ENCODE data around the gene SERPINB1. TPM values are rescaled to one million over a fixed set of nuclear protein-coding genes. Genes with fewer than 3 reads are reported as not detected.

The SERPINB1 gene
- total RNA-seq, 1 experiment from 2014 or later, result 73.2 TPM

DNA sequence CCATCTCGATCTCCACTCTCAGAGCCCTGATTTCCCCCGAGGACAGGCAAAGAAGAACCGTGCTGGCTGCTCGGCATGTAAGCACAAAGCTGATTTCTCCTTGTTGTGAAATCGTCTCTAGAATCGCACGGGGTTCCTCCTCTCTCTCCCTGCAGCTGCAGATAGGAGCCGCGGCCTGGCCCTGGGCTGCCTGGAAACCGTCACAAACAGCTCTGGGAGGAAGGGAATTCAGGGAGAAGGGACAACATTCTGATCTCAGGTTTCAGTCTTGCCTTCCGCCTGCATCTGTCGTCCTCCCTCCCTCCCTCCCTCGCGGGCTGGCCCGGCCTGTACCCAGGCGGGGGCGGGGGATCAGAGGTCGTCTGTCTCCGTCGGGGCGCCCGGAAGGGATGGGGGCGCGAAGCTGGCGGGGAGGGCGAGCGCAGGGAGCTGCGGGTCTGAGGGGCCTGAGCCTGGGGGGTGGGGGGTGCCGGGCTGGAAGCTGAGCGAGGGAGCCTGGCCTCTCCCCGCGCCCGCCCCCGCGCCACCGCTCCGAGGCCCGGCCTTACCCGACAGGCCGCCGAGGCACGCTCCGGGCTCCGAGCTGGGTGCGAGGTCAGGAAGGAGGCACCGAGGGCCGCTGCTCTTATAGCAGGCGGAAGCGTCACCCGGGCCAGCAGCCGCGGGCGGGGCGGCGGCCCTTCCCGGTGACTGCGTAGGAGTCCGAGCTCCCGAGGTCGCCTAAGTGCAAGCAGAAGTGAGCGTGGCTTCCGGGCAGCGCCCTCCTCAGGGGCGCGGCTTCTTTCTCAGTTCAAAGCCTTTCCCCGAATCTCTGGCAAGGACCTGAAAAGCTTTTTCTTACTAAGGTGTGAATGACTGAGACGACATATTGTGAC is at the start of gene SERPINB1 (continued):
- TF ChIP-seq TCF7L2 (IDR thresholded peaks at IDR 0.05; ENCODE audit: borderline replicate concordance, extremely low read depth, insufficient read depth, insufficient read length) (peak; percentile 84), CBX3 (IDR thresholded peaks at IDR 0.05; ENCODE audit: low read depth) (no peak), CTCF (IDR thresholded peaks at IDR 0.05 in 2 of 3, conservative IDR thresholded peaks at IDR 0.05 in 1 of 3; ENCODE audit: borderline replicate concordance in 1 of 3, insufficient read depth in 1 of 3, low read depth in 2 of 3, low read length in 2 of 3) (no peak)

DNA sequence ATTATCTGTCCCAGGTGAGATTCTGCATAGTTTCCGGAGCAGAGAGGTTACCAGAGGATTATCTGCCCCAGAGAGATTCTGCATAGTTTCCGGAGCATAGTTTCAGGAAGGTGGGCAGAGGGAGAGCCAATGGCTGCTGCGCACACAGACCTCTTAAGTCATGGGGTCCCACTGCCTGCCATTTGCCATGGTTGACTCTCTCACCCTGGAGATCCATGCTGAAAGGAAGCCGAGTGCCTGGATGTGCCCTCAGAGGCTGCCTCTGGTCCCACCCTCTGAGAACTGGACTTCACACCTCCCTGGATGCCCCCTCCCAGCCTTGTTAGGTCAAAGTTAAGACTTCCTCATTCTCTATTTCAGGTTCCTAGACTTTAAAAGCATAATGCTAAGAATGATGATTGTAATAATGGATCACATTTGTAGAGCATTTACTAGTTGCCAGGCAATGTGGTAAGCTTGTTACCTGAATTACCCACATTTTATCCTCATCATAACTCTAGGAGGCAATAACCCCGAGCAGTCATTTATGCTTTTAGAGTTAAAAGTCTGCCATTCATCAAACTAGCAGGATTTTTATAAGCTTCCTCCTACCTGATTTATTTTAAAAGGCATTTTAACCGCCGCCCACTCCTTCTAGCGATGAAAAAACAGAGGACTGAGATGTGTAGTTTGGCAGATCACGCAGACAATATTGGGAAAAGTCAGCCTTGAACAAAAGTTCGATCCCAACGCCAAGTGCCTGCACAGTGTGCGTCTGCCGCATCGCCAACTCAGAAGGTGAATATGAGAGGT is 49.5 kb upstream of the SERPINB1 start:
- Histone ChIP-seq H3K4me1 (ENCODE audit: control insufficient read depth in 1 of 2, insufficient read depth in 2 of 2, low read length in 2 of 2) (no peaks in the 10 kb centered on the region; a peak in 1 of 4 replicates), H3K9me2 (ENCODE audit: insufficient read depth) (no peaks in the 10 kb centered on the region), H3K36me3 (ENCODE audit: control insufficient read depth in 1 of 2, insufficient read depth in 2 of 2, low read length in 2 of 2) (peaks cover 55 to 57% of the 10 kb centered on the region in 2 experiments), H3K4me2 (ENCODE audit: low read length) (no peak overlapping the region), H3K27me3 (ENCODE audit: insufficient read depth, low read length) (no peaks in the 10 kb centered on the region), H3K9me3 (ENCODE audit: control insufficient read depth in 1 of 2, insufficient read depth in 1 of 2, low read depth in 1 of 2, low read length in 2 of 2) (no peaks in the 10 kb centered on the region), H3K9ac (ENCODE audit: low read length) (no peak overlapping the region), H4K20me1 (ENCODE audit: insufficient read depth) (no peaks in the 10 kb centered on the region), H2AFZ (ENCODE audit: low read depth, low read length, poor library complexity, severe bottlenecking) (no peak overlapping the region), H3K27ac (ENCODE audit: low read depth, low read length) (no peak overlapping the region), H3K4me3 (replicated peaks in 1 of 2; ENCODE audit: low read depth in 1 of 2, low read length in 2 of 2) (no peak overlapping the region), H3K79me2 (ENCODE audit: insufficient read depth, low read length) (no peaks in the 10 kb centered on the region)
- CTCF ChIA-PET, result no interaction called here
- no TSS peak for BruUV-seq (replicated peaks)
- intact Hi-C loops (cut with micrococcal nuclease), result no loop called here
- RAD21 ChIA-PET (ENCODE audit: low non-redundant PET in 1 of 2, low total read pairs in 2 of 2, uncharacterized antibody in 2 of 2, unreplicated experiment in 2 of 2), result interaction anchor here in 1 of 2 experiments (0.6 kb wide), 1 partner anchor 42 kb away, joined by 4 read pairs; no protein-coding TSS in a partner anchor
- ATAC-seq, result no peak
- POLR2A ChIA-PET, result no interaction called here
- DNase-seq (ENCODE audit: low read depth, low spot score), result no peak
- TF ChIP-seq JUND (IDR thresholded peaks at IDR 0.05) (no peak), ZFX (IDR thresholded peaks at IDR 0.05) (no peak), SIN3A (IDR thresholded peaks at IDR 0.05; ENCODE audit: low read depth) (no peak), CTCF (IDR thresholded peaks at IDR 0.05 in 2 of 3, conservative IDR thresholded peaks at IDR 0.05 in 1 of 3; ENCODE audit: borderline replicate concordance in 1 of 3, insufficient read depth in 1 of 3, low read depth in 2 of 3, low read length in 2 of 3) (no peak), SRF (IDR thresholded peaks at IDR 0.05; ENCODE audit: low read depth) (no peak), ZBTB33 (IDR thresholded peaks at IDR 0.05; ENCODE audit: extremely low read depth, insufficient replicate concordance, low read length) (no peak), POLR2AphosphoS5 (IDR thresholded peaks at IDR 0.05; ENCODE audit: low read depth, low read length) (no peak), REST (IDR thresholded peaks at IDR 0.05; ENCODE audit: low read depth) (no peak)
